GM18526 (cell line): Measurements from ENCODE around the gene GHITM.

Experiments
- POLR2A ChIP-seq: IDR thresholded peaks from 3 replicates; pipeline ENCODE4 v1.6.1; 2011; ENCODE audit not compliant: insufficient read length; ENCODE audit errors: extremely low read depth

The GHITM gene

DNA sequence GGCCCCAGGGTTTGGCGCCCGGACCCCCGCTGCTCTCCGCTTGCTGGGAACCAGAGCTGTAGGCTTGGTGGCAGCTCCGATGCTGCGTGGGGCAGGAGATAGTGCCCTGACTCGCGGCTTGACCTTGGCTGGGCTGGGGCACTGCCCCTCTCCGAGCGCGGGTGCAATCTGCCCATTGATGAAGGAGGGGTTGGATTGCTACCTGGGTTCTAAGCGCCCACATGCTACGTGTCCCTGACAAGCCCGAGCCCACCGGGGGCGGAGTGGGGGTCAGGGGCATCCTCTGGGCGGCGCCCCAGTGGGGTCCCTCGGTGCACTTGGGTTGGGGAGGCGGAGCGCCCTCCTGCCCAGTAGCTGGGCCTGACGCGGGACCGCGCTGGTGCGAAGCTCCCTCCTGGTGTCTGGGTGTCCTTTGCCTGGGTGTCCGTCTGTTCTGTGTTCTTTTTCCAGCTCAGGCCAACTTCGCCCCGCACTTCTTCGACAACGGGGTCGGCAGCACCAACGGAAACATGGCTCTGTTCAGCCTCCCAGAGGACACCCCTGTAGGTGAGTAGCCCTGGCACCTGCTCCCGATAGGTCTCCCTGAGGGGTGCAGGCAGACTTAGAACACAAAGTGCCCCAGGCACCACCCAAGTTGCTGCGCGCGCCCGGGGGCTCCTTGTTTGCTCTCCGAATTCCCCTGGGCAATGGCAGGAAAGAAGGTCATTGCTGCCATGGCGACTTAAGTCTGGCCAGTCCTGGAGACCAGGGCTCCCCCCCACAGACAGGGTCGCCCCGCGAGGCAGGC lies 55.9 kb downstream of the GHITM start:
- no peak for TF ChIP-seq POLR2A

DNA sequence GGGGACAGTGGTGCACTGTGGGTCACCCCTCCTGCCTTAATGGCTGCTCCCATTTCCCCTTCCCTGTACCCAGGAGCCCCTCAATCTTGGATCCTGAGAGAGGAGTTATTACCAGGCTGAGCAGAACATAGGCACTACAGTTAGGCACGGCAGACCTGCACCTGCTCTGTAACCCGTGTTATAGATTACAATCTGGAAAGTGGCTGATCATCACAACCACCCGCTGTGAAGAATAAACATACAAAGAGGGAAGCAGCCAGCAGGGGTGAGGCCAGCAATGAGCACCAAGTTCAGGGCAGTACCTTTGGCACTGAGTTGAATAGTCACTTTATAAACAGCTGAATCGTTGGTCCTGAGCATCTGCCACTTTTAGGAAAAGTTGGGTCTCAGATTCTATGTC lies 56.8 kb downstream of the GHITM start:
- no peak for TF ChIP-seq POLR2A

DNA sequence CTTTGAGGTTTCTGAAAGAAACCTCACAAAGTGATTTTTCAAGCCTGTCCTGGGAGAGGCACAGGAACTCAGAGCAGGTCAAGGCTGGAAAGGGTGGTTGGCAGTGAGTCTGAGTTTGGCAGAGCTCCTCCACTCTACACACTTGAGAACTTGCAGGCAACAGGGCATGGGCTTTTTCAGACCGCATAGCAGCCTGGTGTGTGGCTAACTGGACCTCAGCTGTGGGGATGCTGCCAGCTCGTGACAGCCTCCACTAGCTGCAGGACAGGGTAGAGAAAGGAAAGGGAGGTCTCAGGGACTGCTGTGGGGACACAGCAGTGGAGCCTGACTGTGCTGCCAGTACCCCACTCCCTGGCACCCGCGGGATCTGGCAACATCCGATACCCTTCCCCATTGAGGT lies 57.6 kb downstream of the GHITM start:
- TF ChIP-seq POLR2A: no peak

DNA sequence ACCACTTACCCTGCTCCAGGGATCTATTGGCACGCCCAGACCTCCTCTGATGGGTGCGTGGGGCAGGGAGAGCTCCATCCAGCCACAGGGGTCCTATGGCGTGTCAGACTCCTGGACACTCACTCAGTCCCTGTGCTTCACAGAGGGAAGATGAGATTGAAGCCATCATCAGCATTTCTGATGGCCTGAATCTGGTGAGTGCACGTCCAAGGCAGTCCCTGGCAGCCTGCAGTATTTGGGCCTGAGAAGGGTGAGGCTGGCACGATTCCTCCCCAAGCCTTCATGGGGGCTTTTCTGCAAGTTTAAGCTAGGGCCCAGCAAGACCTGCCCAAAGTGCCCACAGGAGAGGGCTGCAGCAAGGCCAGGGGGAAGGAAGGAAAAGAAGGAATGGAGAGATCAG lies 58.3 kb downstream of the GHITM start:
- TF ChIP-seq POLR2A: no peak

DNA sequence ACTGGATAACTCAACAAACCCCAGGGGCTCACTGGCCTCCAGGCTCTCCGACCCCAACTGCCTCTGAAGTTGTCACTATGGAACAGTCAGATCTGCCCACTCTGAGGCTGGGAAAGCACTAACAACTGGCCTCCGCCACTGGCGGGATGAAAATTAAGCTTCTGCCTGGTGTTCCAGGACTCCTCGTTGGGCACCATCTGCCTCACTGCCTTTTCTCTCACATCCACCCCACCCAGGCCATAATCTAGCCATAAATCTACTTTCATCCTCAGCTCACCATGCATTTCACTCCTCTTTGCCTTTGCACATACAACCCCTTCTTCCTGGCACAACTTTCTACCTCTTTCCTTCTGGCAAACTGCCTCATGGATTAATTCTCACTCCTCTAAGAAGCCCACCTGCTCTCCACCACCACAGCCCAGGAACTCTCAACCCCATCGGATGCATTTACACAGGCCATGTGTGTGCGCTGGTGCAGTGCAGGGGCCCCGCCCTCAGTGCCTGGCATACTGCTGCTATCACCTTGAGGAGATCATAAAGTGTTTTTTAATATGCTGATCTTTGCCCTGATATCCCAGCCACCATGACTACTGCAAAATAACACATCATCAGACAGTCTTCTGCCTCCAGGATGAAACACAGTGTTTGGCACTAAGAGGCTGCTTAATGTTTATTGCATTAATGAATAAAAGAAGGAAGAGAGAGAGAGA lies 59.1 kb downstream of the GHITM start:
- no peak for TF ChIP-seq POLR2A

DNA sequence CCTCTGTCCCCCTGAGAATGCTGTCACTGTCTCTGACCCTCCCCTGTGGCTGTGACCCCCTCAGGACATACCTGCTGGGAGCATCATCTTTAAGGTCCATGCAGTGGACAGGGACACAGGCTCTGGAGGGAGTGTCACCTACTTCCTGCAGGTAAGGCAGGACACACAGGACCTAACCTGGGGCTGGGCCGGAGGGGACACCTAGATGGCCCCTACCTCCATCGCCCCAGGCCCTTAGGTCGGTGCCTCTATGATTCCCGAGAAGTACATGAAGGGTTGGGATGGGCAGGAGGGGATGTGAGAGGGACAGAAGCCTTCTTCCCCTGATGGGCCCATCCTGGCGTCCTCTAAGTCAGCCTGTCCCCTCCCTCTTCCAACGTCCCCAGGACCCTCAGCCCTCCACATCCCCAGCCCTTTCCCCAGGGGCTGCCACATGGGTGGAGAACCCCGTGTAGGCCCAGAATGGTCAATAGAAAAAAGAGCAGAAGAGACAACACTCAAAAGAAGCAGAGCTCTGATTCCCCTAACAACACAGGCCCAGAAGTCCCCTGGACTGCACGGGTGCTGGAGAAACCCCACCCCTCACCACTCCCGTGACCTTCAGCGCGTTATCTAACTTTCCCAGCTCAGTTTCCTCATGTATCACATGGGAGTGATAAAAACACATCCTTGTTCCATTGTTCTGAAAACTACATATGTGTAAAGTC lies 61.4 kb downstream of the GHITM start:
- TF ChIP-seq POLR2A: no peak

DNA sequence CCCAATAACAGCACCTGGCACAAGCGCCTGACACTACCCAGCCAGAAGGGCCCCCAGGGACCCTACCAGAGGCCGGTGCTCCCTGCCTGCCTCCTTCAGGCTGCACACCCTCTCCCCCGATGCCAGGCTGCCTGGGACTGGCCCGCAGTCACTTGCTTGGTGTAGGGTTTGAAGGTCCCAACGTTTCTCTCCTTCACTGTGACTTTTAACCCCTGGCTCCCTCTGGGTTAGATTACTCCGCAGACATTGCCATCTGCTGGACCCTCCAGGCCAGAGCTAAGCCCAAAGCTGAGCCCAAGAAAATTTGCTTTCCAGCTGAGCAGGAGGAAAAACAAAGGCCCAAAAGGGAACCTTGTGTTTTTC lies 61.9 kb downstream of the GHITM start:
- TF ChIP-seq POLR2A: no peak

DNA sequence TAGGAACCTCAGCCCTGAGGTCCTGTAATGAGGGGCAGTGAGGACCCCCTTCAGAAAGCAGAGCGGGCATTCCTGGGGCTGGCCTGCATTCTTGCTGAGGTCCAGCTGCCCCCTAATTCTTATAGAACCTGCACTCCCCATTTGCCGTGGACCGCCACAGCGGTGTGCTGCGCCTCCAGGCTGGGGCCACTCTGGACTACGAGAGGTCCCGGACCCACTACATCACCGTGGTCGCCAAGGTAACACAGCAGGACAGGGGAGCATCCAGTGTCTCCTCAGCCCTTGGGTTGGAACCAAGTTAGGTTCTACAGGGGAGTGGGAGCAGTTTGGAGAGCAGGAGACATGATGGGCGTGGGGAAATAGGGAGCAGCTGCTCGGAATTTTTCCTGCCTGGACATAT lies 62.4 kb downstream of the GHITM start:
- TF ChIP-seq POLR2A: no peak

DNA sequence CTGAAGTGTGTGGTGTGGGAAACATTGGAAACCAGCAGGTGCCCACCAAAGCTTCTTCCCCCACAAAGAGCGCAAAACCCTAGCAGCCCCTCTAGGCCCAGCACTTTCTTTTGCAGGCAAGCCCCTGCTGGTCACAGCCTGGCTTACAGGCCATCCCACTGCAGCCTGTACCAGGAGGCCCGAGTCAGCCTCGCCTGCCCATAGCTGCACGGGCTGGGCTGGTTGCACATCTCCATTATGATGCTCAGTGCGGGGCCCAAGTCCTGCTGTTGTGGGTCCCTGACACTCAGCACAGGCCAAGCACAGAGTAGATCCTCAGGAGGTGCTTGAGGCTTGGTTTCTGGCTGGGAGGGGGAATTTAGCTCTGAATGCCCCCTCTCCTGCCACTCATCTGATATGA lies 63.0 kb downstream of the GHITM start:
- no peak for TF ChIP-seq POLR2A
